Peyer's patch (tissue), 4 donors: ENCODE data around the gene BOLL. TPM values are rescaled to one million over a fixed set of nuclear protein-coding genes. Genes with fewer than 3 reads are reported as not detected.
A peak's percentile ranks its signal among the peaks of the same experiment; 100 is the strongest.

Experiments
- DNase-seq, 3 donors: peaks; one replicate each; pipeline ENCODE4 v3.0.0-alpha.2; 2017 to 2019
- H3K27ac ChIP-seq, 4 donors: fragments of 200-600 bp; sonication (generic); one replicate each; pipeline ENCODE4 v1.5.1; 2016 to 2019
- H3K27me3 ChIP-seq, 2 donors: fragments of 200-600 bp; sonication (generic); one replicate each; pipeline ENCODE4 v1.5.1; 2019
- H3K36me3 ChIP-seq, 3 donors: fragments of 200-600 bp; sonication (generic); one replicate each; pipeline ENCODE4 v1.5.1; 2016 to 2019
- H3K4me1 ChIP-seq, 4 donors: fragments of 200-600 bp; sonication (generic); one replicate each; pipeline ENCODE4 v1.5.1; 2016 to 2019
- H3K4me3 ChIP-seq, 4 donors: fragments of 200-600 bp; sonication (generic); 1 replicate in 3 of 4; 2 replicates in 1 of 4; pipeline ENCODE4 v1.5.1; 2016 to 2019; ENCODE audit warnings: mild to moderate bottlenecking in 1 of 4
- H3K9me3 ChIP-seq, 4 donors: fragments of 200-600 bp; sonication (generic); one replicate each; pipeline ENCODE4 v1.5.1; 2016 to 2019; ENCODE audit warnings: mild to moderate bottlenecking in 1 of 4
- POLR2A ChIP-seq, 2 donors: fragments of 450-650 bp; IDR thresholded peaks; one replicate each; pipeline ENCODE4 v1.5.1; 2017; ENCODE audit warnings: antibody characterized with exemption in 2 of 2, mild to moderate bottlenecking in 2 of 2, moderate library complexity in 2 of 2
- total RNA-seq, 4 donors: library from RNA; depleted of rRNA; stranded (reverse); fragments of >200 nt; gene quantifications; one replicate each; pipeline ENCODE4 v1.1.0, GENCODE V29; 2016
- TF ChIP-seq, protein P1 (sequence below), 6 experiments: fragments of 450-650 bp in 4 of 6; fragments of 200-600 bp in 2 of 6; sonication (generic) in 1 of 6; IDR thresholded peaks; one replicate each; pipeline ENCODE4 v1.5.1; 2017 to 2019; ENCODE audit warnings: antibody characterized with exemption in 6 of 6, mild to moderate bottlenecking in 3 of 6, moderate library complexity in 1 of 6

Gene BOLL
- total RNA-seq, 4 donors from 2014 or later, result not detected

DNA sequence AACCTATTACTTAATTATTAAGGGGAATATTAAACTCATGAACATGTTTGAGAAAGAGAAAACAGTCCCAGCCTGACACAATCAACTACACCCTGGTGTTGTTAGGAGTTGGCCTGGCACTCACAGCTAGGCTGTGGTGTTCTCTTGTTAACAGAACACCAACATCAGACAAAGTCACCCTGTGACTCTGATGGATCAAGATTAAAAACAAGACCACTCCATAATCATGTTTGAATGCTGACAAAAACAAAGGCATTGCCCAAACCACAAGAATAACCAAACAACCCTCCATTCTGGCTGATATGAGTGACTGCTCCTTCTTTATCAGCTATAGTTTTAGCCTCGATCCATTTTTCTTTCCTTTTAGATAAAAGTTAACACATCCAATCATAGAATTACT, 3.0 kb downstream of the BOLL start:
- Histone ChIP-seq H3K36me3 (no peaks in the 10 kb centered on the region), H3K4me3 (no peak overlapping the region), H3K9me3 (no peaks in the 10 kb centered on the region), H3K27ac (no peak overlapping the region), H3K27me3 (peaks cover 0 to 7% of the 10 kb centered on the region in 2 donors), H3K4me1 (peaks cover 0 to 11% (median 0%) of the 10 kb centered on the region in 4 donors)
- no peak for DNase-seq
- TF ChIP-seq, protein P1, sequence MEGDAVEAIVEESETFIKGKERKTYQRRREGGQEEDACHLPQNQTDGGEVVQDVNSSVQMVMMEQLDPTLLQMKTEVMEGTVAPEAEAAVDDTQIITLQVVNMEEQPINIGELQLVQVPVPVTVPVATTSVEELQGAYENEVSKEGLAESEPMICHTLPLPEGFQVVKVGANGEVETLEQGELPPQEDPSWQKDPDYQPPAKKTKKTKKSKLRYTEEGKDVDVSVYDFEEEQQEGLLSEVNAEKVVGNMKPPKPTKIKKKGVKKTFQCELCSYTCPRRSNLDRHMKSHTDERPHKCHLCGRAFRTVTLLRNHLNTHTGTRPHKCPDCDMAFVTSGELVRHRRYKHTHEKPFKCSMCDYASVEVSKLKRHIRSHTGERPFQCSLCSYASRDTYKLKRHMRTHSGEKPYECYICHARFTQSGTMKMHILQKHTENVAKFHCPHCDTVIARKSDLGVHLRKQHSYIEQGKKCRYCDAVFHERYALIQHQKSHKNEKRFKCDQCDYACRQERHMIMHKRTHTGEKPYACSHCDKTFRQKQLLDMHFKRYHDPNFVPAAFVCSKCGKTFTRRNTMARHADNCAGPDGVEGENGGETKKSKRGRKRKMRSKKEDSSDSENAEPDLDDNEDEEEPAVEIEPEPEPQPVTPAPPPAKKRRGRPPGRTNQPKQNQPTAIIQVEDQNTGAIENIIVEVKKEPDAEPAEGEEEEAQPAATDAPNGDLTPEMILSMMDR (IDR thresholded peaks at IDR 0.05), result no peak
- no peak for TF ChIP-seq POLR2A (IDR thresholded peaks at IDR 0.05)

DNA sequence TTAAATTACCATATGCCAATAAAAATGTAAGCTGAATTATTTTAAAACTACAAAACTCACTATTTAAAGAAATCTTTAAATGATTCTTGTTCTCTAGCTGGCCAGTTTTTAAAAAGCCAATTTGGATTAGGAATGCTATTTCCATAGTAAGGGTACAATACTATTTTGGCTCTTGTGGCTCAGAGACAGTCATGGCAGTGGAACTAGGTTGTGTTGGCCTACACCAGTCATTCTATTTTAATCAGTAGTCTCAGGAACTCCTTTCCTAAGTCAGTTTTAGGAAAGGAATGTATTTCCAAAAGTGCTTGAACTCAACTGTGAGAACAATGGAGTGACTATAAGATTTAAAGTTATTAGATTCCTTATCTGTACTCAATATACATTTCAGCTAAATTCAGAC, 5.9 kb downstream of the BOLL start:
- H3K36me3 ChIP-seq, result no peaks in the 10 kb centered on the region
- DNase-seq, result no peak
- no peaks in the 10 kb centered on the region for H3K27me3 ChIP-seq
- TF ChIP-seq, protein P1 (IDR thresholded peaks at IDR 0.05), result no peak
- TF ChIP-seq POLR2A (IDR thresholded peaks at IDR 0.05), result no peak
- H3K4me3 ChIP-seq, result no peak overlapping the region
- no peak overlapping the region for H3K27ac ChIP-seq
- no peaks in the 10 kb centered on the region for H3K9me3 ChIP-seq
- H3K4me1 ChIP-seq, result no peaks in the 10 kb centered on the region

DNA sequence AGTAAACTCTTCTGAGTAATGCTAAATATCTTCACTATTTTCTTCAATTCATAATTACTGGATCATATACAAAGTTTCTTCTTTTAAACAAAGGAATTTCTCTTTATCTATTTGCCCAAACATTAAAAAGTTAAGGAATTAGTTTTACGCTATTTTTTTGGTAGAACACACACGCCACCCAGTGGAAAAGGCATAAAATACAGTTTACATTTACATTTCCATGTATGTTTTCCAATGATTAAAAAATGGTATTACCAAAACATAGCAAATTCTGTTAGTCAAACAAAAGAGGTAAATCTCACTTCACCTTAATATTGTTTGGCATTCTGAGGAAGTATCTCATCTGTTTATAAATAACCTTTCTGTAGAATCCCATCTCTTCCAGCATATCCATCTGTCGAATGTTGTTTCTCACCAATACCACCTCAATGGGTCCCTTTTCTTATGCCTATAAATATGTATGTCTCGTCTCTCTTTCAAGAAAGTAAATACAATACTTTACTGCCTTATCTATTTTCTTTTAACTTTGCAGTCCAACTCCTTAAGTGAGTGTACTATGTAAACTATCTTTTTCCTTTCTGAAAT, 7.2 kb downstream of the BOLL start:
- H3K4me3 ChIP-seq, result no peak overlapping the region
- no peaks in the 10 kb centered on the region for H3K9me3 ChIP-seq
- no peak overlapping the region for H3K27ac ChIP-seq
- H3K4me1 ChIP-seq, result no peaks in the 10 kb centered on the region
- H3K36me3 ChIP-seq, result no peaks in the 10 kb centered on the region
- no peaks in the 10 kb centered on the region for H3K27me3 ChIP-seq
- TF ChIP-seq, protein P1 (IDR thresholded peaks at IDR 0.05), result peak; percentile 33 to 83 (median 79)
- no peak for TF ChIP-seq POLR2A (IDR thresholded peaks at IDR 0.05)
- DNase-seq, result no peak

DNA sequence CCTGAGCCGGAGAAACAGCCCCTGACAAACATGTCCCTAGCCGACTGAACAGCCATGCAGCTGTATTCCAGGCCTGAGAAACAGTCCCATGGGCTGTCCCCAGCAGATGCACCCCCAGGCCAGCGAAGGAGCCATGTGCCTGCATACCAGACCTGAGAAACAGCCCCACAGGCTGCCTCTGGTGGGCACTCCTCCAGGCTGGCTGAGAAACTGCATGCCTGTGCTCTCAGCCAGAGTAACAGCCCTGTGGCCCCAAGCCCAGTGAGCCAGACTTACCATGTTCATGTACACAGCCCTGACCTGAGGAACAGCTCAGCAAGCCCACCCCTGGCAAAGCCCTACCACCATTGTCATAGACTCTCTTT, 24.8 kb downstream of the BOLL start:
- no peak overlapping the region for H3K4me3 ChIP-seq

DNA sequence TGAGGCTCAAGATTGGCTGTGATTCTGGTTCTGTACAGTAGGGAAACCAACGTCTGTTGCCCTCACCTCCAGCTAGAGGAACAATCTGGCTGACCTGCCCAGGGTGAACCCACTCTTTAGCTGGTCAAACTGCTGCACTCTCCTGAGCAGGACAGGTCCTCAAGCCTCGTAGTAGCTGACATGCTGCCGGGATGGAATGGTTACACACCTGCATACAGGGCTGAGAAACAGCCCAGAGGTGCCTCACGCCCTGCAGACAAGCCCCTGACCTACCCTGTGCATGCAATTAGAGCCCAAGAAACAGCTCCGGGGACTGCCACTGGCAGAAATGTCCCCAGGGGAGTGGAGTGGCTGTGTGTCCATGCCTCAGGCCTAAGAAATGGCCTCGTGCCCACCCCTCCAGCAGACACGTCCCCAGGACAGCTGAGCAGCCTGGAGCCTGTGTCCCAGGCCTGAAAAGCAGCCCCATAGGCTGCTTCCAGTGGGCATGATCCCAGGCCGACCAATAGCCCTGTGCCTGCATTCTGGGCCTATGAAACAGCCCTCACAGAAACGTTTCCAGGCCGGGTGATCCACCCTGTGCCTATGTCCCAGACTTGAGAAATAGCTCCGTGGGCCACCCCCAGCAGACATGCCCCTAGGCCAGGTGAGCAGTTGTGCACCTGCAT, 25.4 kb downstream of the BOLL start:
- no peak overlapping the region for H3K27ac ChIP-seq
- no peaks in the 10 kb centered on the region for H3K36me3 ChIP-seq
- no peak overlapping the region for H3K4me3 ChIP-seq
- no peaks in the 10 kb centered on the region for H3K27me3 ChIP-seq
- peaks cover 0 to 7% (median 0%) of the 10 kb centered on the region in 4 donors for H3K9me3 ChIP-seq
- no peak for DNase-seq
- H3K4me1 ChIP-seq, result no peaks in the 10 kb centered on the region
- TF ChIP-seq, protein P1 (IDR thresholded peaks at IDR 0.05), result no peak
- TF ChIP-seq POLR2A (IDR thresholded peaks at IDR 0.05), result no peak

More for the DNA sequence above, 24.8 kb downstream of the BOLL start:
- TF ChIP-seq, protein P1 (IDR thresholded peaks at IDR 0.05), result no peak
- TF ChIP-seq POLR2A (IDR thresholded peaks at IDR 0.05), result no peak
- Histone ChIP-seq H3K4me1 (no peaks in the 10 kb centered on the region), H3K9me3 (peaks cover 0 to 7% (median 0%) of the 10 kb centered on the region in 4 donors), H3K27me3 (no peaks in the 10 kb centered on the region), H3K36me3 (no peaks in the 10 kb centered on the region), H3K27ac (no peak overlapping the region)
- no peak for DNase-seq
